ENCODE results near the gene VPS13D. TPM values are rescaled to one million over a fixed set of nuclear protein-coding genes. Genes with fewer than 3 reads are reported as not detected.

Gene VPS13D
- total RNA-seq, 1 donor from 2014 or later, result 68.2 TPM

GRCh38 chr1:12195416-12195815 lies 34.4 kb upstream of the VPS13D start:
- intact Hi-C loops (cut with DNase I), result no loop called here

GRCh38 chr1:12196641-12197482 lies 33.0 kb upstream of the VPS13D start:
- intact Hi-C loops (cut with DNase I), result no loop called here
- peak; percentile 89 for DNase-seq (ENCODE audit: low spot score)

More at GRCh38 chr1:12195416-12195815, 34.4 kb upstream of the VPS13D start:
- no peak for DNase-seq (ENCODE audit: low spot score)

GRCh38 chr1:12197483-12197880 lies 32.3 kb upstream of the VPS13D start:
- intact Hi-C loops (cut with DNase I), result no loop called here
- DNase-seq (ENCODE audit: low spot score), result no peak

GRCh38 chr1:12200208-12200607 lies 29.6 kb upstream of the VPS13D start:
- intact Hi-C loops (cut with DNase I), result no loop called here
- no peak for DNase-seq (ENCODE audit: low spot score)

GRCh38 chr1:12201352-12202189 lies 28.3 kb upstream of the VPS13D start:
- DNase-seq (ENCODE audit: low spot score), result no peak
- intact Hi-C loops (cut with DNase I), result no loop called here

- DNase-seq (ENCODE audit: low spot score), result no peak
These were observed 27.7 kb upstream of the VPS13D start for GRCh38 chr1:12202190-12202497.

GRCh38 chr1:12202577-12202976 lies 27.3 kb upstream of the VPS13D start:
- no peak for DNase-seq (ENCODE audit: low spot score)
- intact Hi-C loops (cut with DNase I), result no loop called here

More at GRCh38 chr1:12202190-12202497, 27.7 kb upstream of the VPS13D start:
- intact Hi-C loops (cut with DNase I), result no loop called here

- intact Hi-C loops (cut with DNase I), result no loop called here
- DNase-seq (ENCODE audit: low spot score), result no peak
These were observed 26.4 kb upstream of the VPS13D start for GRCh38 chr1:12203216-12204007.

- DNase-seq (ENCODE audit: low spot score), result no peak
- intact Hi-C loops (cut with DNase I), result no loop called here
These were observed 25.7 kb upstream of the VPS13D start for GRCh38 chr1:12204140-12204539.

GRCh38 chr1:12204754-12205658 lies 24.8 kb upstream of the VPS13D start:
- intact Hi-C loops (cut with DNase I), result no loop called here
- no peak for DNase-seq (ENCODE audit: low spot score)

- intact Hi-C loops (cut with DNase I), result no loop called here
- DNase-seq (ENCODE audit: low spot score), result no peak
These were observed 23.6 kb upstream of the VPS13D start for GRCh38 chr1:12206238-12206637.

- DNase-seq (ENCODE audit: low spot score), result no peak
- intact Hi-C loops (cut with DNase I), result no loop called here
These were observed 22.9 kb upstream of the VPS13D start for GRCh38 chr1:12206792-12207424.

GRCh38 chr1:12208271-12208670 lies 21.6 kb upstream of the VPS13D start:
- intact Hi-C loops (cut with DNase I), result loop anchor here (1.0 kb wide), 1 partner anchor 83 kb away; no protein-coding TSS in a partner anchor
- no peak for DNase-seq (ENCODE audit: low spot score)

GRCh38 chr1:12208764-12209494 lies 20.9 kb upstream of the VPS13D start:
- intact Hi-C loops (cut with DNase I), result loop anchor here (1.0 kb wide), 1 partner anchor 84 kb away; no protein-coding TSS in a partner anchor
- peak; percentile 90 for DNase-seq (ENCODE audit: low spot score)

- no peak for DNase-seq (ENCODE audit: low spot score)
- intact Hi-C loops (cut with DNase I), result no loop called here
These were observed 20.4 kb upstream of the VPS13D start for GRCh38 chr1:12209495-12209832.

- no peak for DNase-seq (ENCODE audit: low spot score)
- intact Hi-C loops (cut with DNase I), result no loop called here
These were observed 14.5 kb upstream of the VPS13D start for GRCh38 chr1:12215118-12215961.

GRCh38 chr1:12219800-12220199 lies 10.0 kb upstream of the VPS13D start:
- no peak for DNase-seq (ENCODE audit: low spot score)
- intact Hi-C loops (cut with DNase I), result no loop called here
